Effector CD8-positive, alpha-beta T cell (primary cell): ENCODE results near the gene ZFYVE21.

Experiments used
- DNase-seq: peaks from one replicate; lab custom pipeline; 2025; lab: John Stamatoyannopoulos, UW

Gene ZFYVE21

DNA sequence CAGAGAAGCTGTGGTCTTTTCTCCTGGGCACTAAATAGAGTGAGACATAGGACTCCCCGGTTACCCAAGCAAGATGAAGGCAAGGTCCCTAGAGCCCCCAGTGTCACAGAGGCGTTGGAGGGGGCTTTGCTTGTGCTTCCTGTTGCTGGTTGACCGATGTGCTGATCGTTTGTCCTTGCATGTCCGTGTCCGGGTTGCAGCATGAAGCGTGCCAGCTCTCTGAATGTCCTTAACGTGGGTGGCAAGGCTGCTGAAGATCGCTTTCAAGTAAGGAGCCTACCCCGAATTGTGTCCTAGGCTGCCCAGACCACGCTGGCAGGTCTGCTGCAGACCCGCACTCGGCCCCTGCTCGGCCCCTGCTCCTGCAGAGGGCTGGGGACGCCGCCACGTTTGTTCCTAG lies 23.5 kb upstream of the ZFYVE21 start:
- no peak for DNase-seq

DNA sequence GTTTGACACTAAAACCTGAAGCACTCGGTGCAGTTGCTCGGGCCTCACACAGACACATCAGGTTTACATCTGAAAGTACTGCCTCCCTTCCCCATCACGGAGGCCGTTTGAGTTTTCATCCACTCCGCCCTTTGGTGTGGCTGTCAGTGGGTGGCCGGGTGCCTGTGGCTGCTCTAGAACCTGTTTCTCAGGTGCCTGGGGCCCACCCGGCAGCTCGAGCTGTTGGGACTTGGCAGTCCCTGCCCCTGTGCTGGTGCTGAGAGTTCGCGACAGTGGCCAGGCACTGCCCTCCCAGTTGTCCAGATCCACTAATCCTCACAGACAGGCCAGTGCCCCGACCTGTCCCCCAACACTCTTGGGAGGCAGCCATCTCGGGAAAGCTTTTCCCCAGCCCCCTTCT lies 22.7 kb upstream of the ZFYVE21 start:
- no peak for DNase-seq

DNA sequence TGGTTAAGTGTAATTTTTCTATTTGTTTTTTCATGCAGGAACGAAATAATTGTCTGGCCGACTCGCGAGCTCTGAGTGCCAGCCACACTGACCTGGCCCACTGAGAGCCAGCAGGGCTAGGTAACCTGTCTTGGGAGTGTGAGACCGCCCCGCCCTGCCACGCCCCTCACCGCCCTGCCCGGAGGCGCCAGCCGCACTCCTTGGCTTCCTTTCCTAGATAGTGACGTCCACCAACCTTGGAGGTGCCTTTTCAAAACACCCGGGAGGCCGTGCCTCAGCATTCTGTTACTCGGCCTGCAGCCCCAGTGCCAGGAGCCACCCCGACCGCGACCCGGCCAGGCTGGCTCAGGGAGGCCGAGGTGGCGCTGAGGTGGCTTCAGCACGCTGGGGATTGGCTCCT lies 22.1 kb upstream of the ZFYVE21 start:
- no peak for DNase-seq

DNA sequence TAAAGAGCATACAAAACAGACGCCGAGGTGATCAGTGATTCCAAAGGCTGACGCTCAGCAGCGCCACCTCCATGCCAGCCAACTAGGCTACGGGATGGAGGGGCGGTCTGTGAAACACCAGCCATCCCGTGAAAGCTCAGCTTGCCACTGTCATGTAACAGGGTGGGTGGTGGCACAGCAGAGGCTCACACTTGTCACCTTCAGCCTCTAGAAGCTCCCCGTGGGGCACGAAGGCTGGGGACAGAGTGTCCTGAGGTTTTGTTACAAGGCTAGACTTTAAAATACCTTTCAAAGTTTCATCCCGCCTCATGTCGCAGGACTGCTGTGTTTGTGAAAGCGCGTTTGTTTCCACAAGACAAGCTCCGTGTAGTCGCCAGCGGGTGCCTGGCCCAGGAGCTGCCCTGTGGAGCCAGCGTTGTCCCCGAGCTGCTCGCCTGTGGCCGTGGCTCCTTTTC lies 21.0 kb upstream of the ZFYVE21 start:
- no peak for DNase-seq

DNA sequence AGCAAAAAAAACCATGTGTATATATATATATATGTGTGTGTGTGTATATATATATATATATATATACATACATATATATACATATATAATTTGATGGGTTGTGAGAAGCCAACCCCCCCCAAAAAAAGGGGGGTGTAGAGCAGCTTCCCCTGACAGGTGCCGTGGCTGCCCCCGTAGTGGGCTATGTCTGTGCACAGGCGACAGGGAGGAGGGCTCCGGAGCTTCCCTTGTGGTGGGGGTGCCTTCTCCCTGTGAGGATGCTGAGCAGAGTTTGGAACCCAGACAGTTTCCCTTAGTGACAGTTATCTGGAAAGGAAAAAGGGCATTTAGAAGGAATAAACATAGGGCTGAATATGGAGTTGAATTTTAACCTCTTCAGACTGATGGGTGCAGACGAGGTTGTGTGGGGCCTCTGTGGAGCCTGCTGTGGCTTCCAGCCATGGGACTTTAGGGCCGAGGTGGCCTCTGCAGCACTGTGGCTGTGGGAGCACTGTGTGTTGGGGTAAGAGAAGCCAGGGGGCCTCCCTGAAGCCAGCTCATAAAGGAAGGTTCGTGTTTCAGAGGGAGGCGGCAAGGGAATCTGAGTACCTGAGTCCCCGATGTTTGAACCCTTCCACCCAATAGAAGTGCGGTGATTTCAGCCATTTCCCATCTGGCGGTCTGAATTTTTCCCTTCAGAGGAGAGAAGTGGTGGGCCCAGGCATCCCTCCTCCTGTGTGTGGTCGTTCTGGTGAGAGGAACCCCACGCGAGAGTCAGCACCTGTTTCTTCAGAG lies 20.1 kb upstream of the ZFYVE21 start:
- DNase-seq: no peak

DNA sequence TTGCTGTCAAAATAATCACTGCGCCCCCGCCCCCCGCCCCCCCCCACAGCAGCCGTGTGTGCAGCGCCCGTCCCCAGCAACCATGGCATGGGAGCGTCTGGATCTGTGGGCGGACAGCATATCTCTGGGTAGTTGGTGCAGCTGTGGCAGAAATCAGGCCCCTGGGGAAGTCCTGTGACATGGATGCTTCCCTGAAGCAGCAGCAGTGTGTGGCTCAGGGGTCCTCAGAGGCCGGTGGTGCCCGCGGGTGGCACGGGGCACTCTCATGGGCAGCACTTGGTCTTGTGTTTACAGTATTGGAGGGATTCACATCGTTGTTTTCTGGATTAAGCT lies 19.6 kb upstream of the ZFYVE21 start:
- no peak for DNase-seq

DNA sequence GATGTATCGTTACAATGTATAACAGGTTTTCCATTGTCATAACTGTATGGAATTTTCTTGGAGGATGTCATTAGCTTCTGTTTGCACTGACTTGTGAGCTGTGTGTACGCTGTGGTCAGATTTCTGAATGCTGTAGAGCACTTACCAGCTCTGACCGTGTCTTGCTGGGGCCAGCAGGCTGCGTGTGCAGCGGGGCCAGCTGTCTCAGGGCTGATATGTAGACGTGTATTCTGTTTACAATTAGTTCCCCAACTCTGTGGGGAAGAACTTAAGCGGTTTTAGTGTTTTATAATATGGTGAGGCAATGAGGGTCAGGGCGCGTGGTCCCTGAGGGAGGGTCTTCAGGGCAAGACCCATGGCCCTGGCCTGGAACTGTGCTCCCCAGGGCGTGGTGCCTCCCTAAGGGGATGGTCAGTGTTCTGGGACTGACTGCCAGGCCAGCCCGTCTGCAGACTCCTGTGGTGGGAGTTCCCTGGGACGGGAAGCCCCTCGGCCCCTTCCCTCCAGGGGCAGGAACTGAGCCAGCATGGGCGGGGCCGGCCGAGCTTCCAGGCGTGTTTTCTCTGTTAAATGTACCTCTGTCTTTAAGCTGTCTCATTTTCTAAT lies 19.0 kb upstream of the ZFYVE21 start:
- no peak for DNase-seq

DNA sequence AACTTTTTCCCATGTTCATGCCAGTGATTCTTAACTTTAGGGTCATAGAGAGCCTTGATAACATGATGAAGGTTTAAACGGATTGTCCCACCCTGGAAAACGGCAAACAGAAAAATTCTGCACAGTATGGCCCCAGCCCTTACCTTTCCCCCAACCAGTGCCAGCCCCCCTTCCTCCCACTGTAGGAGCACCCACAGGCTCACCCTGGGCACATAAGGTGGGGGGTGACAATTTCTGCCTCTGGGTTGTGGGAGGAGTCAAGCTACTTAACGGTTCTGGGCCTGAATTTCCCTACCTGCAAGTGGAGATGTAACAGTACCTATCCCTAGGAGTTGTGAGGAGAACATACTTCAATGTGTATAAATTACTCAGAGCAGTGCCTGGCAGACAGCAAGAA lies 18.4 kb upstream of the ZFYVE21 start:
- no peak for DNase-seq

DNA sequence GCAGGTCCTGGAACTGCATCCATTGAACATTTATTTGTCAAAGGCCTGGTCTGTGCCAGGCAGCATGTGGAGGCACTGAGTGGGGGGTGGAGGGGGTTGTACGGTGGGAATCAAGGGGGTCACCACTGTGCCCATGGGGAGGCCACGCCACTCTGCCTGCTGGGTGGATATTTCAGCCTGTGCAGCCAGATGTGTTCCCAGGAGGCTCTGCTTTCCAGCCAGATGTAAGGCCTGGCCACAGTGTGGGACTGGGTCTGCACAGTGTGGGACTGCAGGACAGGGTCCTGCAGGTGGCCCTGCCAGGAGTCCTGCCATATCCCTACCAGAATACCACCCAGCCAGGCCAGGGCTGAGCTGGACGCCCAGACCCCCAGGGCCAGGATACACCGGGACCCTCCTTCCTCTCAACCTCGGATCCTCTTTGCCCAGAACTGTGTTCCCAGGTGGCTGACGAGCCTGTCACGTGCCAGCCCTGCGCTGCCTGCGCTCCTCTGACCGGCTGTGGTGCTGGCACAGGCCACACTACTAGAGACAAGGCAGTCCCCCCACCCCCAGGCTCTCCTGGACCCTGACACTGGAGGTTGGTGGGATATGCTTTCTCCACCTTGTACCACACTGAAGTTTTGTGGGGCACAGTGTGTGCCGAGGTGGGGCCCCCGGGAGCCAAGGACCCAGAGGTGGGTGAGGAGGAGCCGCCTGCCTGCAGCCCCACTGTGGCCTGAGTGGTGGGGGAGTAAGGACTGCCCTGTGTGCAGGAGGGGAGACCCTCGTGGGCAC lies 17.8 kb upstream of the ZFYVE21 start:
- no peak for DNase-seq

DNA sequence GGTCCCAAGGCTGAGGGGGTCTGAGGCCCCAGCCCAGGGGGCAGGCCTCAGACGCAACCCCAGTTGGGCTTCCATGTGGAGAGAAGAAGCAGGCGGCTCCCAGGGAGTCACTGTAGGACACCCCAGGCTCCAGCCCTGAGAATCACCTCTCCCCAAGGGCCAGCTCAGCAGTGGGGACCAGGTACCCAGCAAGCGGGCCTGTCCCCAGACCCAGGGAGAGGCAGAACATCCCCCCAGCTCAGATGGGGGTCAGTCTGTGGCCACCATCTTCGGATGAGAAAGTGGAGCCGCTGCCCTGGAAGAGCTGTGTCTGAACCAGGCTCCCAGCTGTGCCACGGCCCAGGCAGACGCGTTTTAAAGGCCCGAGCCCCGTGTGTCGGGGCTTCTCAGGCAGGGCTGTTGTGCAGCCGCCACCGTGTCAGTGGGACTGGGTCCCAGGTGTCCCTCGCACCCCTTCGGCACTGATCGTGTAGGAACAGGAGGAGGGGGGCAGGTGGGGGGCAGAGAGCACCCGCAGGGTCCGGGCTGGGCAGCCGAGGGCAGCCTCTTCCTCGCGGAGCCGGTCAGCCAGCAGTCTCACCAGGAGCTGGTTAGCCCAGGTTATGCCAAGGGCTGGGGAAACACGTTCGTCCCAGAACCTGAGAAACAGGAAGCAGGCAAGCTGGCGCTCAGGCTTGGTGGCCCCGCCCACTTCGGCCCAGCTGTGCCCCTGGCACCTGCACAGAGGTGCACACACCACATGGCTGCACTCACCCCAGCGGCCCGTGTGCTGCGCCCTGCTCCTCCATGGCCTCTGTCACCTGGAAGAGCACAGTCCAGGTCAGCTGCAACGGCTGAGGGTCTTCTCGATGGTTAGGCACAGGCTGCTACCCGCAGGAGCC lies 17.0 kb upstream of the ZFYVE21 start:
- DNase-seq: no peak

DNA sequence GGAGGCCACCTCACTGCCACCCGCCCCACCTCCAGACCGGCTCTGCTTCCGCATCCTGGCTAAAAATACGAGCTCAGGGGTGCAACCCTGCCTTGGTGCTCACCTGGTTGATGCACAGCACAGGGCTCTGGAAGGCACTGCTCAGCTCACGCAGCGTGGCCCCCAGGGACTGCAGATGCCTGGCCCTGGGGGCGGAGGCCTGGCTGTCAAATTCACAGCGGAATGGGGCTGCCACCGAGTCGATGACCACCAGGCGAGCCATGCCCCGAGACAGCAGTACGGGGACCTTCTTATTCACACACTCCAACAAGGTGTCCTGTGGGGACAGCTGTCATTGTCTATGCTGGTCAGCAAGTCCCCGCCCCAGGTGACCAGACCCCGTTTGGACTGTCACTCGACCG lies 16.3 kb upstream of the ZFYVE21 start:
- DNase-seq: no peak

DNA sequence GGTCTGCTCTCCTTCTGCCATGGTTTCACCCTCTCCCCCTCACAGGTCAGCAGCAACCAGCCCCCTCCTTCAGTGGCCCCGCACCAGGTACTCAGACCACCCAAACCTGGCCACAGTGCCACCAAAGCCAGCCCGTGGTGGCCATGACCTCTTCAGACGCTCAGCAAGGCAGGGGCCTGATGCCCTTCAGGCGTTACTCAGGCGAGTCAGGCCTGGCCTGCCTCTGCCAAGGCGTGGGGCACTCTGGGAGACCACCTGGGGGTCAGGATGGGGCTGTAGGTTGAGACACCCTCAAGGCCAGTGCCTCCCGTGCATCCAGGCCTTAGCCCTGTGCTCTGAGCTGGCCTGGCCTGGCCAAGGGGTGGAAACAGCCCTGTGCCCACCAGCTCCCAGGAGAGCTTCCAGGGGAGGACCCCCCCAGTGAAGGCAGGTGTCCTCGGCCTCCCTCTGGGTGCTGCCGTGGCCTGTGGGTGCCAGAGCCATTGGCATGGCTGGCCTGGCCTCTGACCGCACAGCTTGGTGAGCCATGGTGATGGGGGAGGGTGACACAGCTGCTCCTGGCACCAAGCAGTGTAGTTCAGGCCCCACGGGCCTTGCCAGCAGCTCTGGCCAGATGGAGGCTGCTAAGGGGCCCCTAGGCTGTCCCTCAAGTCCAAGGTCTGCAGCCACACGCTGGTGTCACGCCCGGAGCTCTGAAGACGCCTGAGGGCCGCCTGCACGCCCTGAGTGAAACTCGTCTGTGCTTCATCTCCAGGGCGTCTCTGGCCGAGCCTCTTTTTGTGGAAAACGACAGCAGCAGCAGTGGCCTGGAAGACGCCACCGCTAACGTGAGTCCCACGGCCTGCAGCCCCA lies 15.5 kb upstream of the ZFYVE21 start:
- DNase-seq: no peak

DNA sequence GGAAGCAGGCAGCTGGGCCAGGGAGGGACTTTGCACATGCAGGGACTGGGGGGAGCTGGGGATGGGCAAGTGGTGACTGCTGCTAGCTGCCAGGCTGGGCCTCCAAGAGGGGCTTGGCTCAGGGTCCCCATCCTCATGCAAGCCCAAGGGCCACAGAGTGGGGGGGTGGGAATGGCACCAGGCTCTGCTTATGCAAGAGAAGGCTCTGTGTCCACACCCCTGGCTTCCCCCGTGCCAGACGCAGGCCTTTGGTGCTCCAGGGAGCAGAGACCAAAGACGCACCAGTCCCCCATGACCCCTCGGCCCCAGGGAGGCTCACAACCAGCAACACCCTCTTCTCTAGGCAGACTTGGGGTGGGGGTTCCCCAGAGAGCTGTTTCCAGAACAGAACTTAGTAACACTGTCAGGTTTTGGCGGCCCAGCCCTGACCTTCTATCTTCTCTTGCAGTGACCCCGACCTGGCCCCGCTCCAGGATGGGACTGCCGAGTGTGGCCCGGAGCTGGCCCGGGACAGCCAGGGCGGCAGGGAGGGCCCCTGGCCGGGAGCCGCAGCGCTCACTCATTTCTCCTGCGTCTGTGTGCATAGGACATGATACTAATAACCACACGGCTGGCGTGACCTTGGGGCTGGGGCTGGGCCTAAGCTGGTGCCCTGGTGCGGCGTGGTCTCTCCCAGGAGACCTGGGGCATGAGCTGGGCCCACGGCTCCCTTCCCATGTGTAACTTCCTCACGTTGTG lies 14.7 kb upstream of the ZFYVE21 start:
- DNase-seq: no peak

DNA sequence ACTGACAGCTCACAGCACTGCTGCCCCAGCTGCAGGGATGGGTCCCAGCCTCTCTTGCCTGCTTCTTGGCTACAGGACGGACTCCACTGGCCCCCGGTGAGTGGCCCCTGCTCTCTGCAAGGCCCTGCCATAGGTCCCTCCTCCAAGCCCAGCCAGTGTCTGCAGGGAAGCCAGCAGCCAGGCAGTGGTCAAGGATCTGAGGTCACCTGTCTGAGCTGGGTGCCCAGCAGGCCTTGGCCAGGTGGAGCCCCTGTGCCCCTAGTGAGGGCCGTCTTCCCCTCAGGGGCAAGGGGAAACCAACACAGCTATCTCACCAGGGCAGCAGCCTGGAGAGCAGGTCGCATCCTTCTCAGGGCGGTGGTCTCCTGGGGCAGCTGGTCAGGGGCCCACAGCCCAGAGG lies 13.5 kb upstream of the ZFYVE21 start:
- no peak for DNase-seq

DNA sequence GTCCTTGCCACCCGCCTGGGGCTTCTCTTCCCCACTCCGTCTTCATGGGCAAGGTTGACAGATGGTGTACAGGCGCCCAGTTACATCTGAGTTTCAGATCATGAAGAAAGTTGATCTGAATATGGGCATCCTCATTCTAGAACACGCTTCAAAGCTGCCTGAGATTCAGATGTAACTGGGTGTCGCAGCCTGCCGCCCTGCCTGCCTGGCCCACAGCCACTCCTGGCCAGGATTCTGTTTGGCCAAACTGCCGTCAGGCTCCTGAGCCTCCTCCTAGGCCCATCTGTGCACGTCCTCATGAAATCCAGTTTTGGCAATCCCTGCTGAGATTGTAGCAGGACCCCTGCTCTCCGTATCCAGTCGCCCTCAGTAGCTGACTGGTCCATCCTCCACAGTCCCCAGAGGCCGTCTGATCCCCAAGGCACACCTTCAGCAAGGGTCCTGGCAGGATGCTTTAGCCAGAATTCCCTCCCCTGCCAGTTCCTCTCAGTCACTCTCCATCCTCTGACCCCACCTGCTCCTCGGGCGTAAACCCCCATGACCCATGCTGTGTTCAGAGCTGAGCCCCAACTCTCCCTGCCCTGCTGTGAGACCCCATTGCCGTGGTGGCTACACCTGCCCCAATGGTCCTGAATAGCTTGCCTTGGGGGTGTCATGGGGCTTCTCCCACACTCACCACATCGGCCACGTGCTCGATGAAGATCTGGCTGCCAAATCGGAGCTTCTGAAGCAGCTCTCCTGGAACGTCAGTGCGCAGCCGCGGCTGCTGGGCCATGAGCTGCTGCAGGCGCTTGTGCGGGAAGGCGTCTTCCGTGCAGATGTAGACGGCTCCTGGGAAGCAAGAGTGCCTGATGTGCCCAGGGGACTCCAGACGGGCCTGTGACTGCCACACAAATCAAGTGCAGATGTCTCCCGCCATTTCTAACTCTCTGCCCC lies 12.8 kb upstream of the ZFYVE21 start:
- no peak for DNase-seq

DNA sequence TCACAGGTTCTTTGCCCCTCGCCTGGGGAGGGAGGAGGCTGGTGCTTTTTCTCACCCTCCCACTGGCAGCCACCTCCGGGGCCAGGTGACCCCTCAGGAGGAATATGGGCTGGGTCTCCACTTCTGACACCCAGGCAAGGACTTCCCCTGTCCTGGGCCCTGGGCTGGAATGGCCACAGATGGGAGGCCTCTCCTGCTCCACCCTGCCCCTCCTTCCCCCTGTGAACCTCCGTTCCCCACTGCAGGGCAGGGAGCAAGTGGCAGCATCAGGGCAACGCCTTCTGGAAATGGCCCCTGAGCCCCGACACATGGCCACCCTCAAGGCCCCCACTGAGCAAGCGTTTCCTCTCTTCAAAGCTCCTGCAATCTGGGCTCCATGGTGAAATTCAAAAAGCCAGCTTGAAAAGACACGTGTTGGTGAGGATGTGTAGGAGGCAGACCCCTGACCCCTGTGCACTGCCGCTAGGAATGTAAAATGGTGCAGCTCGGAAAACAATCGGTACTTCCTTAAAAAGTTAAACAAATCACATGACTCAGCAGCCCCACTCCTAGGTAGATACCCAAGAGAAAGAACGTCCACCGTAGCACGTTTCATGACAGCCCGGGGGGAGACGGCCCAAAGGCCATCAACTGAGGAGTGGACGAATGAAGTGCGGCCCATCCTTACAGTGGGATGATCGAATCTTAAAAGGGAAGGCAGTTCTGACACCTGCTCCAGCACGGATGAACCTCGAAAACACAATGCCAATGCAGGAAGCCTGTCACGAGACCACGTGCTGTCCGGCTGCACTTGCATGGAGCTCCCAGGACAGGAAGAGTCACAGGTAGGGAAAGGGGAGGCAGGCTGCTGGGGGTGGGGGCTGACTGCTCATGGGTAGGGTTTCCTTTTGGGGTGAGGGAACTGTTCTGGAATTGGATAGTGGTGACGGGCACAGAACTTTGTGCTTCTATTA lies 11.9 kb upstream of the ZFYVE21 start:
- DNase-seq: no peak

DNA sequence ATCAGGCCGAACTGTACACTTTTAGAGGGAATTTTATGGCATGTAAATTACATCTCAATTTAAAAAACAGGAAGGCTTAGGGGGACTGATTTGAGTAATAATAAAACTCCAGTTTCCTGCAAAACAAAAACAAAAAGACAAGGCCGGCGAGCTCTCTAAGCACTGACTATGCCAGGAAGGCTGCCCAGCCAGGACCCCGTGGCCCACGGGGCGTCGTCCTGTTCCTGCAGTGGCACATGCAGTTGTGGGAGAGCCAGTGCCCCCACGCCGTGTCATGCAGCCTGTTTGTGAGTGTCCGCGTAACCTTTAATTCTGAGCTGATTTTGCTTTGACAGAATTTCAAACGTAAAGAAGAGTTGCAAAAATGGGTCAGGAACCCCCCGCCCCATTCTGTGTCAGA lies 10.9 kb upstream of the ZFYVE21 start:
- DNase-seq: no peak

DNA sequence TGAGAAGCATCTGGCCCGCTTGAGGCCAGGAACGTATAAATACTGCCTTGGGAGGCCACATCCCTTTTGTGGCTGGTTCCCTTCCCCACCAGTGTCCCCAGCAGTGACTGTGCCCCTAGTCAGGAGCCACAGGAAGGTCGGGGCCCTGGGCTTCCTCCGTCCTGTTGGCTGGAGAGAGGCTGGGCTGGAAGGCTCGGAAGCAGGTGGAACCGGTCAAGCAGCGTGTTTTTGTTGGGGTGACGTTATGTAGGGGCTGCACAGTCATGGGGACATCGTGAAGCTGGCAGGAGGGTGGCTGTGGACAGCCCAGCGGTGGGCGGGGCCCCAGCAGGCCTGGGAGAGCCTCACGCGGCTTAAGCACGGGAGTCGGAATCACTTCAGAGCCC lies 10.5 kb upstream of the ZFYVE21 start:
- no peak for DNase-seq
